Hepatocyte (in vitro differentiated cells): Measurements from ENCODE around the gene RGS10.

Source experiments
- CTCF ChIP-seq: fragments of 200-600 bp; sonication (generic); IDR thresholded peaks from 2 replicates; pipeline ENCODE4 v1.5.1; 2016; ENCODE audit warnings: antibody characterized with exemption, mild to moderate bottlenecking; ENCODE audit not compliant: poor library complexity
- EZH2 ChIP-seq: fragments of 200-600 bp; sonication (generic); IDR thresholded peaks from 2 replicates; pipeline ENCODE4 v1.6.1; 2016; ENCODE audit warnings: antibody characterized with exemption, mild to moderate bottlenecking, borderline replicate concordance
- EZH2phosphoT487 ChIP-seq: fragments of 200-600 bp; sonication (generic); IDR thresholded peaks from one replicate; pipeline ENCODE4 v1.6.1; 2018; ENCODE audit warnings: antibody characterized with exemption, mild to moderate bottlenecking, low read depth, moderate library complexity; ENCODE audit not compliant: unreplicated experiment, severe bottlenecking

GRCh38 chr10:119523895-119524719 is 18.4 kb downstream of the RGS10 start:
- TF ChIP-seq EZH2 (no peak), EZH2phosphoT487 (no peak), CTCF (no peak)
